Jurkat, Clone E6-1 (cell line): ENCODE data around the gene NTMT2.
"Not testable (repeated sequence)": the region's sequence is repeated elsewhere in the genome, so short reads cannot be mapped to it uniquely, and the experiment has no call there.

Source experiments
- DNase-seq: peaks from one replicate; pipeline ENCODE4 v3.0.0-alpha.2; 2011; ENCODE audit warnings: low read depth, low spot score
- H3K4me3 ChIP-seq: 2 replicates; pipeline ENCODE4 v1.5.1; 2011; ENCODE audit warnings: mild to moderate bottlenecking, low read length, control low read depth, moderate library complexity

The NTMT2 gene

GRCh38 chr1:170153417-170153816, 7.7 kb downstream of the NTMT2 start:
- no peak overlapping the region for H3K4me3 ChIP-seq

DNA sequence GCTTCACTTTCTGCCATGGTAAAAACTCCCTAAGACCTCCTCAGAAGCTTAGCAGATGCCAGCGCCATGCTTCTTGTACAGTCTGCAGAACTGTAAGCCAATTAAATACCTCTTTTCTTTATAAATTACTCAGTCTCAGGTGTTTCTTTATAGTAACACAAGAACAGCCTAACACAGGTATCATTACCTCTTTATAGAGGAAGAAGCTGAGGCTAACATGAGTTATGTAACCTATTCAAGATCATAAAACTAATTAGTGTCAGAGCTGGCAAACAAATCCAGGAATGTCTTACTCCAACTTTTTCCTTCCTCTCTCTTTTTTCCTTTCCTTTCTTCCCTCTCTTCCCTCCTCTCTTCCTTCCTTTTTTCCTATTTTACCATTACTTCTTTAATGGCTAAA, 9.3 kb downstream of the NTMT2 start:
- DNase-seq = no peak

More at GRCh38 chr1:170153417-170153816, 7.7 kb downstream of the NTMT2 start:
- DNase-seq = no peak

DNA sequence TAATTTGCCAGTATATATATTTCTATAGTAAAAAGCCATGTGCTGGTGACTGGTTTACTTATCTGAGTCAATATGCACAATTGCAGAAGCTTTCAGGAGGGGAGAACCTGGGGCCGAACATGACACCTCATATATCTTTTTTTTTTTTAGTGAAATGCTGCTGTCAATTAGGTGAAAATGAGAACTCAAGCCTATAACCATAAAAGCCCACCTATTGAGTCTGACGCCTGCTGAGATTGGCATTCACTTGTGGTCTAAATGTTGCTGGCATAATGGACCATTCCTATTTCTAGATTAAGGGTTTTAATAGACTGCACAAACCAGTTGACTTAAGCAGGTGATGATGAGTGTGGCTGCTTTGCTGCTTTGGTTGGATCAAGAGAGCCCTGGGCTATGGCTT, 10.8 kb downstream of the NTMT2 start:
- no peak overlapping the region for H3K4me3 ChIP-seq
- no peak for DNase-seq

More for the DNA sequence above, 9.3 kb downstream of the NTMT2 start:
- no peak overlapping the region for H3K4me3 ChIP-seq

GRCh38 chr1:170157820-170158219, 12.1 kb downstream of the NTMT2 start:
- H3K4me3 ChIP-seq = no peak overlapping the region
- no peak for DNase-seq

DNA sequence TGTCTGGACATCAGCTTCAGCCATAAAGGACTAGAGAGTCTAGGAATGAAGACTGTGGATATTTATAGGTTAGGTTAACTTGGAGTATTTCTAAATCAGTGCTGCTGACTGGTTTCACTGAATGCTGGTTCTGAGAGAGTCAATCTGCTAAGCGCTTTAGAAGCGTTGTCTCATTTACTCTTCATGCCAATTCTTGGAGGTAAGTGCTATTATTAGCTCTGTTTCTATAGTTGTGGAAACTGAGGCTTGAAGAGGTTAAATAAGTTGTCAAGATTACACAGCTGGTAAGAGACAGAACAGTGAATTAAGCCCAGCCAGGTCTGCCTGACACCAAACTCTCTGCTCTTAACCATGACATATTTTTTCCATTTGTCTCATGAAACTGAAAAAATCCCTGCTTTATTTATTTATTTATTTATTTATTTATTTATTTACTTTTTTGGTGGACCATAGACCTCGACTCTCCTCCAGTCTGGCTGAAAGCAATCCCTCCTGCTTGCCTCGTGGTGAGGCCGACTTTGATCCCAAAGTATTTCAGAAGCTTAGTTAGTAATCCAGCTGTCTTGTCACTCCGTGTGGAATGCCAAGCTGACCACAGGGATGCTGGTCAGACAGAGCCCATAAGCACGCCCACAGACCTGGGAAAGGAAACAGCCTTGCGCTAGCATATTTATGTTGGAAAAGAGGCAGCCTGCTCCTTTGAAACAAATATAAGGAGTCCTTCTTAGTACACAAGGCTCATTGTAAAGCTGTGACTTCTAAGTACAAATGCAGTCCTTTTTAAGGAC, 16.9 kb downstream of the NTMT2 start:
- no peak overlapping the region for H3K4me3 ChIP-seq
- no peak for DNase-seq

DNA sequence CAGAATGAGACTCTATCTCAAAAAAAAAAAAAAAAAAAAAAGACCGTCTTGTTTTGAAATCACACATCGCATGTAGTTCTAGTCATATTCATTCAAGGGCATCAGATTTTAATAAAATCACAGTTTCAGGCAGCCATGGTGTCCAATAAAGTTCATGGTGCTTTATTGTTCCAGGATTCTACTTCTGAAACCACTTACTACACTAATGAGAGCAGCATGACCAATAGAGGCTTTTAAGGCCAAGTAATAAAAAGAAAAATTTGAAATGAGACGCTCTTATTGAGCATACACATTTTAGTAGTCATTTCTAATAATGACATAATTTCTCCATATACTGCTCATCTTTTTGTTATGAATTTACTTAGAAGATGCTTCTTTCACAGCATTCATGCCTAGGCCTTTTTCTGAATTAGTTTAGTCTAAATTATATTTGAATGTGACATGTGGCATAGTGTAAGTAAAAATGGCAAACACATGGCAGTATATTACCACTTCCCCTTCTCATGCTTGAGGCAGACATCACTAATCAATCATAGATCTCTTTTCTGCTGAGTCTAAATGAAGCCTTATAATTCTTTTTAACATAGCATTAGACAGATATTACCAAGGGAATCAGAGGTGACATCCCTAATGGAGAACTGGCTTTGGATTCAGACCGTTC, 18.5 kb downstream of the NTMT2 start:
- DNase-seq = no peak
- H3K4me3 ChIP-seq = no peak overlapping the region

- DNase-seq = no peak
- H3K4me3 ChIP-seq = no peak overlapping the region
These were observed 20.9 kb downstream of the NTMT2 start for GRCh38 chr1:170166518-170167180.

DNA sequence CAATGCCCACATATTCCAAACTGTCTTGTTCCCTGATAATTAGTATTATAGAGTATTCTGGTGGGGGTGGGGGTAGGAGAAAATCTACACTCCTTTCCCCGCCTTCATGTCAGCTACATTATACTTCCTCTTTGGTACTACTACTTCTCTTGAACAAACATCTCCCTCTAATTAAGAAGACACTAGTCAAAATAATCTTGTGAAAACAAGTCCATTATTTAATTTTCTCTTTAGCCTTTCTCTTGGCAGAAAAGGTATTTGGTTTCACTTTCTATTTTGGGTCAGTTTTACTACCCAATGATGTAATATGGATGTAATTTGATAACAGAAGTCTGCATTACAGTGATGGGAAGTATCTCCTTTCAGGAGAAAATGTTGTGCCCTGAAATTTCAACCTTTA, 22.5 kb downstream of the NTMT2 start:
- no peak overlapping the region for H3K4me3 ChIP-seq
- no peak for DNase-seq

GRCh38 chr1:170170513-170170912, 24.8 kb downstream of the NTMT2 start:
- not testable (repeated sequence) for H3K4me3 ChIP-seq, DNase-seq

- H3K4me3 ChIP-seq = no peak overlapping the region
- DNase-seq = no peak
These were observed 28.6 kb downstream of the NTMT2 start for GRCh38 chr1:170174395-170174794.

DNA sequence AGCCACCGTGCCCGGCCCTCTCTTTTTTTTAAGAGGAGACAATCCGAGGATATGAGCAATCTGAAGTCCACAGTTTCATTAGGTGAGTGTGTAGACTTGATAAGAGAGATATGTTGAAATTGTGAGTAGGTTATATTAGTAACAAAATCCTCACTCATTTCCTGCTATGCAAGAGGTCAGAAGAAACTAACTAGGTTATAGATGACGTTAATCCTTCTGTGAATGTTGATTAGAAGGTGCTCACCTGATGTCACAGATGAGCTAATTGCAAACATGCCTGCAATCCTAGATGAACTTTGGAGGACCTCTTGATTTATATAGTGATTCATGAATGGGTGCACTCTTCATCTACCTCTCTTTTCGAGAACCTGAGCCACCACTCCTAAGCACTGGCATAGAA, 29.3 kb downstream of the NTMT2 start:
- DNase-seq = no peak
- no peak overlapping the region for H3K4me3 ChIP-seq

DNA sequence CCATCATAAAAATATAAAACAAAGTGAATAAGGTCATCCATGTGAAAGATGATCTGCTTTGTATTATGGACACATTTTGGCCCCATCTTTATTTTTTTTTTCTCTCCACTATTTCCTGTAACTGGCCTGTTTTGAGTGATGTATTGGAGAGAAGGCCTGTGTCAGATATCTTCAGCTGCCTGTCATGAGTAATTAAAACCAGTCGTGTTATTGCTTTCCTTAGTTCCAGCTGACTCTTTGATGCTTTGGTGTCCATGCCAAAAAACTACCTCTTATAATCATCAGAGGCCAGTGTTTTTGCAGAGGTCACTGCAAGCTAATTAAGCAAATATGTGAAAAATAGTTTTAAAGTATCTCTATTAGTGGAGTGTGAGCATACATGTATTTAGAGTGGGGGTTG, 29.7 kb downstream of the NTMT2 start:
- DNase-seq = no peak
- H3K4me3 ChIP-seq = no peak overlapping the region

DNA sequence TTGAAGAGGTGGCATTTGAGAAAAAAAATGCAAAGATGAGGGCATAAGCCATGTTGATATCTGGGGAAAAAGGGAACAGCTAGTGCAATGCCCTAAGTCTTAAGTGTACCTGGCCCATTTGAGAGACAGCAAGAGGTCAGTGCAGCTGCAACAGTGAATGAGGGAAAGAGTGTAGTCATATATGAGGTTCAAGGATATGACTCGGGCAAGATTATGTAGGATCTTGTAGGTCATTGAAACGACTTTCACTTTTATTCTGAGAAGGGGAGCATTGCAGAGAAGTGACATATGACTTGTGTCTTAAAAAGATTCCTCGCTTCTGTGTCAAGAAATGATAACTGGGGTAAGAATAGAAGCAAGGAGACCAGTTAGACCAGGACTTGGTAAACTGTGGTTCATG, 31.0 kb downstream of the NTMT2 start:
- no peak for DNase-seq
- H3K4me3 ChIP-seq = no peak overlapping the region

DNA sequence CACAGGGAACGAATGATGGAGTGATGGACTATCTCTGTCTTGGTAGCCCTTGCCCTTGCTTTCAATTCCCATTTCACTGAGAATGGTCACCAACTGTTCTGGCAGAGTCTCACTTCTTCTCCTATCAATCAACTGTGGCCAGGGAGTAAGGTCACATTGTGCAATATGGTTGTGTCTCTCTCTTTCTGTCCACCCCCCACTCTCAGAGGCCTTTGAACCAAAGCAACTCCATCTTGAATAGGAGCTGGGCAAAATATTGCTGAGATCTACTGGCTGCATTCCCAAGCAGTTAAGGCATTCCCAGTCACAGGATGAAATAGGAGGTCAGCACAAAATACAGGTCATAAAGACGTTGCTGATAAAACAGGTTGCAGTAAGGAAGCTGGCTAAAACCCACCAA, 36.7 kb downstream of the NTMT2 start:
- DNase-seq = no peak
- H3K4me3 ChIP-seq = no peak overlapping the region

DNA sequence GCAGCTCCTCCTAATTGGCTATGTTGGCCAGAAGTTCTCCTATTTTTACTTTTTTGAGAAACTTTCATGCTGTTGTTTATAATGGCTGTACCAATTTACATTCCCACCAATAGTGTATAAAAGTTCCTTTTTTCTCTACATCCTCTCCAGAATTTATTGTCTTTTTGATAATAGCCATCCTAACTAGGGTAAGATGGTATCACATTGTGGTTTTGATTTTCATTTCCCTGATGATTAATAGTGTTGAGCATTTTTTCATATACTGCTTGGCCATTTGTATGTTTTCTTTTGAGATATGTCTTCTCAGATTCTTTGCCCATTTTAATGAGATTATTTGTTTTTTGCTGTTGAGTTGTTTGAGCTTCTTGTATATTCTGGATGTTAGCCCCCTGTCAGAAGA, 46.8 kb downstream of the NTMT2 start:
- no peak overlapping the region for H3K4me3 ChIP-seq
- no peak for DNase-seq

GRCh38 chr1:170194451-170194850, 48.7 kb downstream of the NTMT2 start:
- H3K4me3 ChIP-seq = no peak overlapping the region
- DNase-seq = no peak

DNA sequence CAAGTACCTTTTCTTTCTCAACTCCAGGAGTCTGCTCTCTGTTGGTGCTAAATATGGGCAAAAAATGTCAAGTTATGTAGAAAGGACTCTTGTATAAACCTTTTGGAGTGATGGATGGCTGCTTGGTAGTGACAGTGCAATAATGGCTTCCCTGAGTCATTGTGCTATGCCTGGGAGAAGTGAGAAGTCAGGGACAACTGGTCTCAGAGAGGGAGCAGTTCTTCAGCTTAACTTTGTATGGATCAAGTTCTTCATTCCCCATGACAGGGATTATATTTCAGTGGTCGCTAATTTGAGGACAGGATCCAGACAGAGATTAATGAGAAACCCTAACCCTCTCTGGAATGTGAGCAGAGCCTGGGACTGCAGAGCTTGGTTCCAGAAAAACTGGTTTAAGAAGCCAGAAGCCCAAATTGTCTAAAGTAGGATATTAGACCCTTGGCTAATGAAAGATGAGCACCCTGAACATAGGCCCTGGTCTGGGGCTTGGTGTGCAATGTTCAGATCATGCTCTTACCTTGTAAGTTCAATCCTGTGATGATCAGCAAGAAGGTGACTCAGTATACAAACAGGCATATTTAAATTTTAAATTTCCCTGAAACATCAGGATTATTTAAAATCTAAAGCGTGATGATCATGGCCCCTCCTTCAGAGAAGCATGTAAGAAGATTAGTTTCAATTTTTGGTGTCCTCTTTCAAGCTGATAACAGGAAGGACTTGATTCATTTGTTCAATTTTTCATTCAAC, 50.9 kb downstream of the NTMT2 start:
- no peak overlapping the region for H3K4me3 ChIP-seq
- DNase-seq = no peak

- DNase-seq = no peak
- no peak overlapping the region for H3K4me3 ChIP-seq
These were observed 52.3 kb downstream of the NTMT2 start for GRCh38 chr1:170198090-170198489.

DNA sequence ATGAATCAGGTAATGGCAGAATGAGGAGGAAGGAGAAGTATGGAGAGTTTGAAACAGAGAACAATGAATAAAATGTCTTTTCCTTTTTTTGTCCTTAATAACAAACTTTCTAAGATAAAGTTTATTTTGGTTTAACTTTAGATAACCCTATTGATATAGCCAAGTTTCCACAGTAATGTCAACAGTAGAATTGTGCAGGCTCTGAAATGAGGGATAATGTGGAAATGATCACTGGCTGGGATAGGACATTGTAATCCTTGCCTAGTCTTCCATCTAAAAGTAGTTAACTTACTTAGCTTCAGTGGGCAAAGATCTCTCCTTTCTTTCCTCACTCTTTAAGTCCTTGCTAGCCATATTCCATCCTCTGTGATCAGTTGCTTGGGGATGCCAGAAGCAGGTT, 52.8 kb downstream of the NTMT2 start:
- no peak for DNase-seq

DNA sequence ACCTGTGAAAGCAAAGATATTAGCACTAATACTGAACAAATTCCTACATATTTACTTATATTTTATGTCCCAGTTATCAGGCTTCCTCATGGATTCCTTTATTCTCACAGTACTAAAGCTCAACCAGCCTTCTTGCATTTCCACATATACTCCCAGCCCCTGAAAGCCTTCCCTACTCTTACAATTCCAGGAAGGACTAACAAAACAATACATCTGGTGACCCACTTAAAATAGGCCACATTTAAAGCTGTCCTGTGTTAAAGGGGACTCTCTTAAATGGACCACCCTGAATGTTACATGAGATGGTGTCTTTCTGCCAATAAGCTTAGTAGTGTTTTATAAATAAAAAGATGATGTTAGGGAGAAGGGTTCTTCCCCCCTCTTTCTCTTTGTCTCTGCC, 54.4 kb downstream of the NTMT2 start:
- DNase-seq = no peak
- H3K4me3 ChIP-seq = no peak overlapping the region

More for the DNA sequence above, 52.8 kb downstream of the NTMT2 start:
- no peak overlapping the region for H3K4me3 ChIP-seq
